ENCODE results near the gene NR1D1.

DNA sequence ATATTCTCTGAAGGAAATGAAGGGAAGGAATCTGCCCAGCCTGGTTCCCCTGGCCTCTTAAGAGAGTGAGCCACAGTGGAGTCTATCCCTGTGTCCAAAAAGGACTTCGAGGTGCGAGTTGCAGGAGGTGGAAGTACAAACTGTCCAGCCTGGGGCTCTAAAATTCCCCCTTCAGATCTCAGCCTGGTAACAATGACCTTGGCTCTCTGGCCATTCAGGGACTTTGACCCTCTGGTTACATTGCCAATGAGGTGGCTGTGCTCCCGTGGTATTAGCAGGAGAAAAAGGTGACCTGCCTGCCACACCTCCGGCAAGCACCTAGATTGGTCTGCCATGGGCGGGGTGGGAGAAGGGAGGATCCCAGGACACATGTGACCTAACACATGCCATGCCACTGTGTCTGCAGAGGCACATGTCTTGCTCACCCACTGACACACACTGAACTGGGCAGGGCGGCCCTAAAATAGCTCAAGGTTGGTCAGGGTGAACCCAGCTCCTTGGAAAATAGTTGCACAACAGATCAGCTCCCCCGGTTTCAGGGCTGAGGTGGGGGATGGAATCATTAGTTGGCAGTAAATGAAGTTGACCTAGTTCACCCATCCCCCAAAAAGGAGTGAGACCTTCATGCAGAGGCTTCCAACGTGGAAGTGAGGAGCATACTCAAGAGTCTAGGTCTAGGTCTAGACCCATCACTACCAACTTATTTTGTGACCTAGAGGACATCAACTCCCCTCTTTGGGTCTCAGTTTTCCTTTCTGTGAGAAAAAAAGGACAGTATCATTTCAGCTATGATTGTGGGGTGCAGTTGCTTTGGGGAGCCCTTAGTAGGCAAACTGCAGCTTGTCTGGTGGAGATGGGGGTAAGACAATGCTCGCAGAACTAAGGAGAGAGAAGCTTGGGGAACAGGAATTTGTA lies 2.2 kb downstream of the NR1D1 start:
- no peak for TF ChIP-seq YY1 (IDR thresholded peaks at IDR 0.05; ENCODE audit: low read depth, low read length)
- no peak for TF ChIP-seq CTCF (IDR thresholded peaks at IDR 0.05; ENCODE audit: control extremely low read depth in 1 of 3, insufficient read depth in 1 of 3, low read depth in 1 of 3, low read length in 3 of 3)
- TF ChIP-seq POLR2A (IDR thresholded peaks at IDR 0.05; ENCODE audit: control extremely low read depth in 1 of 2, low read depth in 2 of 2, low read length in 2 of 2): no peak
- TF ChIP-seq POLR2AphosphoS5 (IDR thresholded peaks at IDR 0.05; ENCODE audit: low read depth, low read length): no peak
- TF ChIP-seq, protein P1, sequence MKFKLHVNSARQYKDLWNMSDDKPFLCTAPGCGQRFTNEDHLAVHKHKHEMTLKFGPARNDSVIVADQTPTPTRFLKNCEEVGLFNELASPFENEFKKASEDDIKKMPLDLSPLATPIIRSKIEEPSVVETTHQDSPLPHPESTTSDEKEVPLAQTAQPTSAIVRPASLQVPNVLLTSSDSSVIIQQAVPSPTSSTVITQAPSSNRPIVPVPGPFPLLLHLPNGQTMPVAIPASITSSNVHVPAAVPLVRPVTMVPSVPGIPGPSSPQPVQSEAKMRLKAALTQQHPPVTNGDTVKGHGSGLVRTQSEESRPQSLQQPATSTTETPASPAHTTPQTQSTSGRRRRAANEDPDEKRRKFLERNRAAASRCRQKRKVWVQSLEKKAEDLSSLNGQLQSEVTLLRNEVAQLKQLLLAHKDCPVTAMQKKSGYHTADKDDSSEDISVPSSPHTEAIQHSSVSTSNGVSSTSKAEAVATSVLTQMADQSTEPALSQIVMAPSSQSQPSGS (IDR thresholded peaks at IDR 0.05; ENCODE audit: low read length): no peak
- no peak for TF ChIP-seq BCL11A (IDR thresholded peaks at IDR 0.05; ENCODE audit: low read depth in 2 of 2, low read length in 2 of 2)
- TF ChIP-seq RNF2 (IDR thresholded peaks at IDR 0.05; ENCODE audit: borderline replicate concordance, low read depth, low read length, missing control alignments, poor library complexity, severe bottlenecking): no peak
- TF ChIP-seq SP1 (IDR thresholded peaks at IDR 0.05; ENCODE audit: low read depth, low read length): no peak
- no peak for TF ChIP-seq CREB1 (IDR thresholded peaks at IDR 0.05)
- no peak for TF ChIP-seq EP300 (IDR thresholded peaks at IDR 0.05; ENCODE audit: borderline replicate concordance in 1 of 2, low read depth in 2 of 2, low read length in 2 of 2)

Data from H1 (cell line).